H9 (cell line): Measurements from ENCODE around the gene TREML4. TPM values are rescaled to one million over a fixed set of nuclear protein-coding genes. Genes with fewer than 3 reads are reported as not detected.

Experiments used
- DNase-seq: peaks from one replicate; pipeline ENCODE4 v3.0.0-alpha.2; 2017
- H2AFZ ChIP-seq: one replicate; pipeline ENCODE4 v1.6.1; 2013; ENCODE audit warnings: mild to moderate bottlenecking, low read length, control low read depth, moderate library complexity
- H2AK5ac ChIP-seq: 2 replicates; pipeline ENCODE4 v1.6.1; 2013; ENCODE audit warnings: low read length, control low read depth, mixed read lengths; ENCODE audit not compliant: insufficient read length
- H2BK120ac ChIP-seq: one replicate; pipeline ENCODE4 v1.6.1; 2013; ENCODE audit warnings: low read depth, mild to moderate bottlenecking, low read length, control low read depth, inconsistent platforms; ENCODE audit not compliant: poor library complexity, severe bottlenecking
- H2BK12ac ChIP-seq: 2 replicates; pipeline ENCODE4 v1.6.1; 2013; ENCODE audit warnings: low read length, control low read depth, mixed read lengths, low read depth; ENCODE audit not compliant: insufficient read length
- H2BK15ac ChIP-seq: 2 replicates; pipeline ENCODE4 v1.6.1; 2013; ENCODE audit warnings: low read depth, low read length, control low read depth
- H2BK20ac ChIP-seq: one replicate; pipeline ENCODE4 v1.6.1; 2013; ENCODE audit warnings: low read depth, mild to moderate bottlenecking, low read length, control low read depth, inconsistent platforms; ENCODE audit not compliant: poor library complexity, severe bottlenecking
- H2BK5ac ChIP-seq: 2 replicates; pipeline ENCODE4 v1.6.1; 2013; ENCODE audit warnings: low read length, control low read depth, mixed read lengths; ENCODE audit not compliant: insufficient read length
- H3K14ac ChIP-seq: 2 replicates; pipeline ENCODE4 v1.6.1; 2013; ENCODE audit warnings: low read length, control low read depth; ENCODE audit not compliant: insufficient read depth
- H3K18ac ChIP-seq: 2 replicates; pipeline ENCODE4 v1.6.1; 2013; ENCODE audit warnings: low read depth, mild to moderate bottlenecking, mixed read lengths, low read length, control low read depth; ENCODE audit not compliant: insufficient read length
- H3K23ac ChIP-seq: 2 replicates; pipeline ENCODE4 v1.6.1; 2013; ENCODE audit warnings: low read length, control low read depth, mixed read lengths, low read depth; ENCODE audit not compliant: insufficient read length
- H3K23me2 ChIP-seq: 2 replicates; pipeline ENCODE4 v1.6.1; 2013; ENCODE audit warnings: low read depth, mild to moderate bottlenecking, mixed read lengths, low read length, control low read depth; ENCODE audit not compliant: insufficient read length, poor library complexity, severe bottlenecking
- H3K27ac ChIP-seq: 2 replicates; pipeline ENCODE4 v1.5.1; 2013; ENCODE audit warnings: low read length, control low read depth, mixed read lengths, low read depth; ENCODE audit not compliant: insufficient read length
- H3K27me3 ChIP-seq: 2 replicates; pipeline ENCODE4 v1.6.1; 2013; ENCODE audit warnings: low read length, control low read depth, inconsistent platforms; ENCODE audit not compliant: insufficient read depth
- H3K4ac ChIP-seq: 2 replicates; pipeline ENCODE4 v1.6.1; 2013; ENCODE audit warnings: low read depth, mild to moderate bottlenecking, control low read depth, inconsistent platforms, low read length, moderate library complexity
- H3K4me1 ChIP-seq: 2 replicates; pipeline ENCODE4 v1.6.1; 2013; ENCODE audit warnings: low read length, control low read depth, inconsistent platforms; ENCODE audit not compliant: insufficient read depth
- H3K4me2 ChIP-seq: 2 replicates; pipeline ENCODE4 v1.6.1; 2013; ENCODE audit warnings: low read length, control low read depth, mixed read lengths; ENCODE audit not compliant: insufficient read length, insufficient read depth
- H3K56ac ChIP-seq: 2 replicates; pipeline ENCODE4 v1.6.1; 2013; ENCODE audit warnings: low read depth, mild to moderate bottlenecking, mixed read lengths, low read length, control low read depth; ENCODE audit not compliant: insufficient read length
- H3K79me1 ChIP-seq: 2 replicates; pipeline ENCODE4 v1.6.1; 2013; ENCODE audit warnings: low read depth, mild to moderate bottlenecking, moderate library complexity, low read length, control low read depth, inconsistent platforms; ENCODE audit not compliant: insufficient read depth, poor library complexity, severe bottlenecking
- H3K79me2 ChIP-seq: 2 replicates; pipeline ENCODE4 v1.6.1; 2013; ENCODE audit warnings: low read length, control low read depth, inconsistent platforms; ENCODE audit not compliant: insufficient read depth
- H3K9ac ChIP-seq: 2 replicates; pipeline ENCODE4 v1.6.1; 2013; ENCODE audit warnings: low read length, control low read depth, mixed read lengths; ENCODE audit not compliant: insufficient read length; ENCODE audit errors: extremely low read depth
- H3K9me3 ChIP-seq: one replicate; pipeline ENCODE4 v1.6.1; 2013; ENCODE audit warnings: low read depth, low read length, inconsistent platforms; ENCODE audit not compliant: control insufficient read depth
- H3T11ph ChIP-seq: one replicate; pipeline ENCODE4 v1.6.1; 2013; ENCODE audit warnings: mild to moderate bottlenecking, low read length, control low read depth, inconsistent platforms
- H4K20me1 ChIP-seq: one replicate; pipeline ENCODE4 v1.6.1; 2013; ENCODE audit not compliant: control insufficient read depth, insufficient read length, insufficient read depth
- H4K5ac ChIP-seq: 2 replicates; pipeline ENCODE4 v1.6.1; 2013; ENCODE audit warnings: low read depth, mild to moderate bottlenecking, mixed read lengths, low read length, control low read depth; ENCODE audit not compliant: insufficient read length
- H4K8ac ChIP-seq: replicated peaks from 2 replicates; pipeline ENCODE4 v1.6.1; 2013; ENCODE audit warnings: low read length, control low read depth, mixed read lengths, low read depth; ENCODE audit not compliant: insufficient read length
- H4K91ac ChIP-seq: 2 replicates; pipeline ENCODE4 v1.6.1; 2013; ENCODE audit warnings: low read depth, mild to moderate bottlenecking, moderate library complexity, mixed read lengths, low read length, control low read depth; ENCODE audit not compliant: insufficient read length
- H3K27ac Mint-ChIP-seq, 3 experiments: 2 replicates in 2 of 3; 3 replicates in 1 of 3; pipeline ENCODE4 v1.8.0; 2020 to 2021; ENCODE audit warnings: mixed read lengths in 3 of 3, mild to moderate bottlenecking in 1 of 3, moderate library complexity in 1 of 3
- H3K27me3 Mint-ChIP-seq: 2 replicates; pipeline ENCODE4 v1.8.0; 2021; ENCODE audit warnings: low read depth, mild to moderate bottlenecking, moderate library complexity, mixed read lengths
- H3K36me3 Mint-ChIP-seq, 3 experiments: 2 replicates in 2 of 3; 3 replicates in 1 of 3; pipeline ENCODE4 v1.8.0; 2020 to 2021; ENCODE audit warnings: low read depth in 3 of 3, mixed read lengths in 3 of 3; ENCODE audit not compliant: insufficient read depth in 1 of 3
- H3K4me1 Mint-ChIP-seq, 2 experiments: 2 replicates each; pipeline ENCODE4 v1.8.0; 2020; ENCODE audit warnings: mixed read lengths in 2 of 2
- H3K4me3 Mint-ChIP-seq, 2 experiments: 2 replicates in 1 of 2; 3 replicates in 1 of 2; pipeline ENCODE4 v1.8.0; 2020 to 2021; ENCODE audit warnings: mild to moderate bottlenecking in 2 of 2, mixed read lengths in 2 of 2, moderate library complexity in 1 of 2
- H3K9me3 Mint-ChIP-seq, 2 experiments: 2 replicates in 1 of 2; 3 replicates in 1 of 2; pipeline ENCODE4 v1.8.0; 2020; ENCODE audit warnings: mild to moderate bottlenecking in 2 of 2, mixed read lengths in 2 of 2, moderate library complexity in 1 of 2
- CTCF ChIP-seq: fragments of 200-600 bp; sonication (generic); conservative IDR thresholded peaks from 3 replicates; pipeline ENCODE4 v1.8.0; 2021; ENCODE audit warnings: antibody characterized with exemption, mild to moderate bottlenecking
- total RNA-seq: library from RNA; stranded (reverse); gene quantifications from 2 replicates; pipeline ENCODE4 v1.2.1, GENCODE V29; 2021

Gene TREML4
- total RNA-seq, 1 experiment from 2014 or later, result not detected

GRCh38 chr6:41255110-41255509 is 27.0 kb downstream of the TREML4 start:
- no peak overlapping the region for H4K91ac ChIP-seq
- H3K36me3 Mint-ChIP-seq, result no peaks in the 10 kb centered on the region
- no peak for DNase-seq
- H2BK5ac ChIP-seq, result no peak overlapping the region
- H3K14ac ChIP-seq, result no peak overlapping the region
- no peak overlapping the region for H3K4me3 Mint-ChIP-seq
- no peaks in the 10 kb centered on the region for H3K27me3 ChIP-seq
- H4K8ac ChIP-seq, result no peak overlapping the region
- H3T11ph ChIP-seq, result no peak overlapping the region
- H3K4ac ChIP-seq, result no peak overlapping the region
- H3K9me3 ChIP-seq, result no peaks in the 10 kb centered on the region
- H3K9ac ChIP-seq, result no peak overlapping the region
- no peak overlapping the region for H3K4me2 ChIP-seq
- no peaks in the 10 kb centered on the region for H3K23me2 ChIP-seq
- no peak overlapping the region for H3K23ac ChIP-seq
- no peak overlapping the region for H2AK5ac ChIP-seq
- no peak overlapping the region for H2BK15ac ChIP-seq
- no peak overlapping the region for H3K27ac Mint-ChIP-seq
- no peak overlapping the region for H3K18ac ChIP-seq
- no peak overlapping the region for H3K56ac ChIP-seq
- no peaks in the 10 kb centered on the region for H3K79me1 ChIP-seq
- no peaks in the 10 kb centered on the region; a peak in 2 of 5 replicates for H3K9me3 Mint-ChIP-seq
- no peaks in the 10 kb centered on the region for H4K20me1 ChIP-seq
- no peak overlapping the region for H2AFZ ChIP-seq
- TF ChIP-seq CTCF, result no peak
- no peaks in the 10 kb centered on the region for H3K4me1 ChIP-seq
- H2BK120ac ChIP-seq, result no peak overlapping the region
- no peak overlapping the region for H4K5ac ChIP-seq
- H3K79me2 ChIP-seq, result no peaks in the 10 kb centered on the region
- H3K27me3 Mint-ChIP-seq, result peaks cover 27% of the 10 kb centered on the region
- H3K4me1 Mint-ChIP-seq, result no peaks in the 10 kb centered on the region
- H2BK20ac ChIP-seq, result no peak overlapping the region
- H2BK12ac ChIP-seq, result no peak overlapping the region
- H3K27ac ChIP-seq, result no peak overlapping the region
